GM18951 (cell line): ENCODE results near the gene TBC1D4.
"Not testable (repeated sequence)": the region's sequence is repeated elsewhere in the genome, so short reads cannot be mapped to it uniquely, and the experiment has no call there.

Experiments
- POLR2A ChIP-seq: IDR thresholded peaks from 4 replicates; pipeline ENCODE4 v1.6.1; 2011; ENCODE audit warnings: mild to moderate bottlenecking; ENCODE audit not compliant: insufficient read length, insufficient read depth; ENCODE audit errors: extremely low read depth
- in situ Hi-C: fragments of 300-500 bp; cut with MboI; formaldehyde crosslinking; loops from one replicate; pipeline ENCODE4 v1.12.0; 2022; ENCODE audit warnings: low sequenced_read_pairs, mixed read lengths, inconsistent platforms; ENCODE audit not compliant: unreplicated experiment

The TBC1D4 gene

DNA sequence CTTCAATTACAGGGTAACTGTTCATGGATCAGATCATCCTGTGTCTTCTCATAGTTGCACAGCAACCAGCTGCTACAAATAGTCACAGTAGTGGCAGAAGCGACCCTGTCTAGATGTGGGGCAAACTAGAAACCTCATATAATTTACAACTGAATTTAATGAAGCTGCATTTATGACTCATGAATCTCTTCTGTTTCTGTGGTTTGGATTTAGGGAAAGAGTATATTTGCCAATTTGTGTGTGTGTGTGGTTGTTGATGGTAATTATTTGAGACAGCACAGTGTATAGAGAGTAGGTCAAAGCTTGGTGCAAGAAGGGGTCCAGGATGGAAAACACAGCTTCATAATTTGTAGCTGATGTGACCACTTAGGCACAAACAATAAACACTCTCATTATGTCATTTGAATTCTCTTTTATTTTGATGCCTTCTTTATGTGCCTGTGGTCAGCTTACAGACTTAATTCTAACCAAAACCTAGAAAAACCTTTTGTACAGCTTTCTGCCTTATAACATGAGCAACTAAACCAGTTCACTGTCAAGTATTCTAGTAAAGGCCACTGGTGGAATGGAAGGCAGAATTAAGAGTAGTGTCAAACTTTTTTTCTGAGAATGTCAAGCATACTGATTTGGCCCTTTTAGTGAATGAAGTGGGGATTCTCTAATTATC is 218.1 kb downstream of the TBC1D4 start:
- in situ Hi-C loops: no loop called here
- TF ChIP-seq POLR2A: no peak

GRCh38 chr13:75258159-75258782 is 223.7 kb downstream of the TBC1D4 start:
- in situ Hi-C loops: no loop called here
- TF ChIP-seq POLR2A: no peak

DNA sequence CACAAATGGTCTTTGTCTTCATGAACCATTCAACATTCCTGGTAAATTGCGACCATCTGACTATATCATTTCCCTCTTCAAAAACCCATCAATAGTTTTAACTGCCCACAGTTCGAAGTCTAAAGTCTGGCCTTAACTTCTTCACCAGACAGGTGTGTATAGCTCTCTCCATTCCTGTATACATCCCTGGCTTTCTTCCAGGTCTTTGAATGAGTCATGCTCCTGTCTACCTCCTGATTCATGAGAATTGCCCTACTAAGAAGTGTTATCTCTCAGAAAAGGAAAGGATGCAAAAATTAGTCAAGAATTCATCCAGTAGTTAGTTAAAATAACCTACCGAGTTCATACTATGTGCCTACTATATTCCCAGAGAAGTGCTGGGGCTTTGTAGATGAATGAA is 225.0 kb downstream of the TBC1D4 start:
- no peak for TF ChIP-seq POLR2A
- in situ Hi-C loops: no loop called here

DNA sequence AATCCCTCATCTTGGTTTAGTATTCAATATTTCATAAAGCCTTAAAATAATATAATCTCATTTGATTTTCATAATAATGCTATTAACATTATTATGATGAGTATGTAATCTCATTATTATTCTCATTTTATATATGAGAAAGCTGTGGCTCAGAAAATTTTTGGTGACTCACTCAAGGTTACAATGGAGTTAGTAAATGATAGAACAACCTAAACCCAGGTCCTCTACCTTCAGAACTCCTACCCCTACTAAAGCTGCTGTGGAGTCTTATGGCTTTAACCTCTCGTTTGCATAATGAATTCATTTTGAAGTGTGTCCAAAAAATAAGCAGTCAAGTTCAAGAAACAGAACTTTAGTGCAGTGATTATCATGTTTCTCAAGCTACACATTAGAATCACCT is 226.3 kb downstream of the TBC1D4 start:
- in situ Hi-C loops: no loop called here
- no peak for TF ChIP-seq POLR2A

DNA sequence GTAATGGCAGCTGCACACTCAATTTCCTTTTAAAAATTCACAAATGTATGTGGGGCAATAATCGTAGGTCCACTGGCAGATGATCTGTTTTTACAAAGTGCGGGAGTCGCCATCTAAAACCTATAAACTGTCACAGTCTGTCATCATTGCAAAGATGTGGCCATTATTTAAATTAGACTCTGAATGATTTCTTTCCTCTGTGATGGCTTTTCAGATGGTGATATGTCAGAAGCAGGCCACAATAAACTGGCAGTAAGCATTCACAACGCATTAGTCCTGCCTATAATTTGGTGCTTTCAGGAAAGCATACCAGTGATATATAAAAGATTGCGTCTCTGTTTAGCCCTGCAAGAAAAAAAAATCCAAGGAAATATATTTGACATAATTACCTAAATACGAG is 226.8 kb downstream of the TBC1D4 start:
- in situ Hi-C loops: no loop called here
- no peak for TF ChIP-seq POLR2A

DNA sequence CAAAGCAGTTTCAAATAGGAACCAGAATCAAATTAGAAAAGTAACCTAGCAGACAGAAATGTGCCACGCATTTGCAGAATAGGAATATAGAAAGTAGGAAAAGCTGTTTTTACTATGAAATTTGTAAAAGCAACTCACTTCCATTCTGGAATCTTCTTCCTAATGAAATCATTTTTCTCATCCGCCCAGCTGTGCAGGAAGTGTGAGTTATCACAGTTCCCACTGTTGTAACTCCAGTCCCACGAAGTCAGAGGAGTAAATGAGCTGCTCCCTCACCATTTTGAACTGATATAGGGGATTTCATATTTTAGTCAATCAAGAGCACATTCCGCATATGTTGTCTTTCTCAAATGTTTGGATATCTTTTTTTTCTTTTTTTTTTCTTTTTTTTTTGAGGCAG is 230.8 kb downstream of the TBC1D4 start:
- in situ Hi-C loops: no loop called here
- no peak for TF ChIP-seq POLR2A

GRCh38 chr13:75250526-75251178 is 231.3 kb downstream of the TBC1D4 start:
- in situ Hi-C loops: no loop called here
- no peak for TF ChIP-seq POLR2A

- in situ Hi-C loops: not testable (repeated sequence)
Observed at GRCh38 chr13:75245578-75245977, 236.4 kb downstream of the TBC1D4 start.

GRCh38 chr13:75240240-75240639 is 241.7 kb downstream of the TBC1D4 start:
- in situ Hi-C loops: not testable (repeated sequence)

DNA sequence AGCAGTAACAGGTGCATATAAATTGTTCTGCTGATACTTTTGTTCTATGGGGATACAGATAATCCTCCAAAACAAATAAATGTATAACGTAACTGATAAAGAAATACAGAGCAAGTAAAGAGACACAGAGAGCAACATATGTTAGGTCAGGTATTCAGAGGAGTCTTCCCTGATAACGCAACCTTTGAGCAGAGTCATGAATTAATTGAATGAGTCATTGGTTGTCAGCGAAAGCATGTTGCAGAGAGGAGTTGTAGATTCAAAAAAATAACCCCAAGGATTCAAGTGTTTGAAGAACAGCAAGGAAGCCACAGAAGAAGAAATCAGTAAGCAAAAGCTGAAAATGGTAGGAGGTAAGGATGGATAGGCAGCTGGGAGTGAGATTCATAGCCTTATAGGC is 245.2 kb downstream of the TBC1D4 start:
- no peak for TF ChIP-seq POLR2A
- in situ Hi-C loops: no loop called here
